SU-DHL-6 (cell line): ENCODE results near the gene RMI1.

ENCODE experiments used
- H2AFZ ChIP-seq: fragments of 200-600 bp; sonication (generic); 2 replicates; pipeline ENCODE4 v1.6.1; 2014; ENCODE audit warnings: low read depth, mild to moderate bottlenecking, moderate library complexity, mixed read lengths, antibody characterized with exemption, low read length; ENCODE audit not compliant: severe bottlenecking
- H3F3A ChIP-seq: fragments of 200-600 bp; shearing (Covaris generic); 2 replicates; pipeline ENCODE4 v1.6.0; 2016; ENCODE audit warnings: antibody characterized with exemption, mild to moderate bottlenecking; ENCODE audit not compliant: insufficient read depth
- H3K27ac ChIP-seq: fragments of 200-600 bp; sonication (generic); 2 replicates; pipeline ENCODE4 v1.5.1; 2016; ENCODE audit warnings: low read depth, mild to moderate bottlenecking, low read length, moderate library complexity, mixed read lengths
- H3K27me3 ChIP-seq: fragments of 200-600 bp; sonication (generic), shearing (Covaris generic); 2 replicates; pipeline ENCODE4 v1.6.0; 2014; ENCODE audit warnings: mild to moderate bottlenecking, low read length
- H3K36me3 ChIP-seq: fragments of 200-600 bp; sonication (generic); 2 replicates; pipeline ENCODE4 v1.6.1; 2014; ENCODE audit warnings: mild to moderate bottlenecking, low read length, mixed read lengths
- H3K4me2 ChIP-seq: fragments of 300-600, 200-600 bp; shearing (Covaris generic), sonication (generic); 2 replicates; pipeline ENCODE4 v1.6.0; 2014; ENCODE audit warnings: low read length, low read depth, mild to moderate bottlenecking; ENCODE audit not compliant: poor library complexity, severe bottlenecking
- H3K4me3 ChIP-seq: fragments of 200-600 bp; sonication (generic); 2 replicates; pipeline ENCODE4 v1.5.1; 2014; ENCODE audit warnings: antibody characterized with exemption, low read length, mild to moderate bottlenecking, mixed read lengths; ENCODE audit not compliant: insufficient read depth, poor library complexity, severe bottlenecking
- H3K79me2 ChIP-seq: fragments of 200-600 bp; sonication (generic); 2 replicates; pipeline ENCODE4 v1.6.1; 2014; ENCODE audit warnings: mild to moderate bottlenecking, low read length, moderate library complexity; ENCODE audit not compliant: insufficient read depth
- H3K9ac ChIP-seq: fragments of 200-600 bp; sonication (generic); 2 replicates; pipeline ENCODE4 v1.7.0; 2014; ENCODE audit warnings: mild to moderate bottlenecking, low read length
- H3K9me2 ChIP-seq: fragments of 200-600 bp; sonication (generic); replicated peaks from 2 replicates; pipeline ENCODE4 v1.6.1; 2014; ENCODE audit warnings: low read length; ENCODE audit not compliant: insufficient read depth
- H3K9me3 ChIP-seq: fragments of 200-600 bp; sonication (generic); 2 replicates; pipeline ENCODE4 v1.6.1; 2014; ENCODE audit warnings: low read length, mixed read lengths; ENCODE audit not compliant: insufficient read depth
- H4K20me1 ChIP-seq: fragments of 200-600 bp; sonication (generic); 2 replicates; pipeline ENCODE4 v1.6.1; 2014; ENCODE audit warnings: low read depth, mild to moderate bottlenecking, antibody characterized with exemption, low read length, moderate library complexity, mixed read lengths
- EZH2phosphoT487 ChIP-seq: fragments of 200-600 bp; sonication (generic), shearing (Covaris generic); conservative IDR thresholded peaks from 2 replicates; pipeline ENCODE4 v1.6.1; 2018; ENCODE audit warnings: mild to moderate bottlenecking, antibody characterized with exemption, low read length, moderate library complexity, mixed read lengths
- TF ChIP-seq, protein P1 (sequence below): fragments of 200-600 bp; sonication (generic); IDR thresholded peaks from one replicate; pipeline ENCODE4 v1.5.1; 2017; ENCODE audit warnings: antibody characterized with exemption, mild to moderate bottlenecking, low read length, moderate library complexity; ENCODE audit not compliant: insufficient read depth, poor library complexity, severe bottlenecking

Gene RMI1

DNA sequence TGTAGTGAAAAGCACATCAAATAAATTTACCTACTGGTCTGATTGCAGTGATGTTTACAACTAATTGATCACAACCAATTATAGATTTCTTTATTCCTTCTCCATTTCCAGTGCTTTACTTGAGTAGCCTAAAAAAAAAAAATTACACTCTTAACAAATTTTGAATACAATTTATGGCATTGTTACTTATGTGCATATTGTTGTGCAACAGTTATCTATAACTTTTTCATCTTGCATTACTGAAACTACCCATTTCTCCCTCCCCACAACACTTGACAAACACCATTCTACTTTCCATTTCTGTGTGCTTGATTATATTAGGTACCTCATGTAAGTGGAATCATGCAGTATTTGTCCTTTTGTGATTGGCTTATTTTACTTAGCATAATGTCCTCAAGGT, 12.3 kb downstream of the RMI1 start:
- no peaks in the 10 kb centered on the region for H3K9me3 ChIP-seq
- no peak overlapping the region for H3K4me3 ChIP-seq
- H3K9ac ChIP-seq, result no peak overlapping the region
- H3F3A ChIP-seq, result peaks cover 4% of the 10 kb centered on the region; the same call in 1 of the 2 replicates
- no peak overlapping the region for H3K27ac ChIP-seq
- no peak for TF ChIP-seq EZH2phosphoT487
- TF ChIP-seq, protein P1, sequence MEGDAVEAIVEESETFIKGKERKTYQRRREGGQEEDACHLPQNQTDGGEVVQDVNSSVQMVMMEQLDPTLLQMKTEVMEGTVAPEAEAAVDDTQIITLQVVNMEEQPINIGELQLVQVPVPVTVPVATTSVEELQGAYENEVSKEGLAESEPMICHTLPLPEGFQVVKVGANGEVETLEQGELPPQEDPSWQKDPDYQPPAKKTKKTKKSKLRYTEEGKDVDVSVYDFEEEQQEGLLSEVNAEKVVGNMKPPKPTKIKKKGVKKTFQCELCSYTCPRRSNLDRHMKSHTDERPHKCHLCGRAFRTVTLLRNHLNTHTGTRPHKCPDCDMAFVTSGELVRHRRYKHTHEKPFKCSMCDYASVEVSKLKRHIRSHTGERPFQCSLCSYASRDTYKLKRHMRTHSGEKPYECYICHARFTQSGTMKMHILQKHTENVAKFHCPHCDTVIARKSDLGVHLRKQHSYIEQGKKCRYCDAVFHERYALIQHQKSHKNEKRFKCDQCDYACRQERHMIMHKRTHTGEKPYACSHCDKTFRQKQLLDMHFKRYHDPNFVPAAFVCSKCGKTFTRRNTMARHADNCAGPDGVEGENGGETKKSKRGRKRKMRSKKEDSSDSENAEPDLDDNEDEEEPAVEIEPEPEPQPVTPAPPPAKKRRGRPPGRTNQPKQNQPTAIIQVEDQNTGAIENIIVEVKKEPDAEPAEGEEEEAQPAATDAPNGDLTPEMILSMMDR, result no peak
- no peak overlapping the region for H2AFZ ChIP-seq
- peaks cover 99% of the 10 kb centered on the region for H3K79me2 ChIP-seq
- no peaks in the 10 kb centered on the region for H3K27me3 ChIP-seq
- no peak overlapping the region for H3K4me2 ChIP-seq
- no peaks in the 10 kb centered on the region for H3K9me2 ChIP-seq
- H3K36me3 ChIP-seq, result peaks cover 15% of the 10 kb centered on the region; the same call in 1 of the 2 replicates
- peaks cover 11% of the 10 kb centered on the region; the same call in 1 of the 2 replicates for H4K20me1 ChIP-seq

DNA sequence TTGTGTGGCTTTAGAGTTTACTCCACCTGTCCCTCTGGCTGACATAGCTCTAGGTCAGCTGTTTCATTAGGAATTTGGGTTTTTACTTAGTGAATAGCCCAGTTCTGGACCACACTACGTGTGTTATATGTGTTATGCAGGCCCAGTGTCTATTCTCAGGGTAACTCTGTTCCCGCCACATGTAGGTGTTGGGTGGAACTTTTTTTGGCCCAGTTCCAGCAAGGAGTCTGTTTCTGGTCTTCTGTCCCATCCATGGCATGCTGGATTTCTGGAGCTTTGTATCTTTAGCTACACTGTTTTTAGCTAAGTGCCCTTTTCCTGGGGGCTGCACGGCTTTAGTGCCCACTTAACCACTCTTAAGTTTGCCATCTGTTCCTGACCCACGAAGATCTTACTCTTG, 15.5 kb downstream of the RMI1 start:
- H3K9me2 ChIP-seq, result no peaks in the 10 kb centered on the region
- no peak for TF ChIP-seq EZH2phosphoT487
- TF ChIP-seq, protein P1, result no peak
- no peaks in the 10 kb centered on the region for H3K27me3 ChIP-seq
- no peak overlapping the region for H3K4me2 ChIP-seq
- H3K9me3 ChIP-seq, result no peaks in the 10 kb centered on the region
- no peak overlapping the region for H3K9ac ChIP-seq
- no peak overlapping the region for H3K27ac ChIP-seq
- H4K20me1 ChIP-seq, result peaks cover 10% of the 10 kb centered on the region; the same call in 1 of the 2 replicates
- H2AFZ ChIP-seq, result no peak overlapping the region
- peaks cover 10% of the 10 kb centered on the region; the same call in 1 of the 2 replicates for H3F3A ChIP-seq
- peaks cover 22% of the 10 kb centered on the region for H3K36me3 ChIP-seq
- H3K4me3 ChIP-seq, result no peak overlapping the region
- peaks cover 76% of the 10 kb centered on the region for H3K79me2 ChIP-seq

DNA sequence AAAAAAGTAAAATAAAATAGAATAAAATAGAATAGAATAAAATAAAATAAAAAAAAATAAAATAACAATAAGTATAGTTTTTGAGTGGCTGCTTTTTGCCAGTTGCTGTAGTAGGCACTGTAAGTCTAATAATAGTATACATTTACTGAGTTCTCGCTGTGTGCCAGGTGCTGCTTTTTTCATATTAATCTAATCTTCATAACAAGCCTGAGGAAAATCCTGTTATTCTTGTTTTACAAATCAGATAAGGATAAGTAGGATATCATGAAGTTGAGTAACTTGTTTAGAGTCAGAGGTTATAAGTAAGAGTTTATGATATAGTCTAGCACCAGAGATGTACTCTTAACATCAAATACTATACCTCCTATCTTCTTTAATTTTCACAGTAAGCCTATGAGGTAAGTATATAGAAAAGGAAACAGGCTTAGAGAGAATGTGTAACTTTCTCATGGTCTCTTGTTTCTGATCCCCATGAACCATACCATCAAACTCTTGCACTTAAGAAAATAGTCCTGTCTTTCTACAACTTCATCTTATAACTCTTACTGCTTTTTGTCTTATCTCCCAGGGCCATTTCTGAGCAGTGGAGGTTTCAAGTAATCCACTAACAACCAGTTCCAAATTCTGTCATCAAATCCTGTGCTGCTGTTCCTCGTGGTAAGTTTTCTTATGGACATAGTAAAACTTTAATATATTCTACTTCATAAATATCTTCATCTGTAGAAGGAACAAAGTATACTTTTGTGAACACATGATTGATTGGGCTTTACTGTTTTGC, 18.7 kb downstream of the RMI1 start:
- H3K36me3 ChIP-seq, result peaks cover 45% of the 10 kb centered on the region
- peaks cover 10% of the 10 kb centered on the region; the same call in 1 of the 2 replicates for H4K20me1 ChIP-seq
- H3K79me2 ChIP-seq, result peaks cover 44% of the 10 kb centered on the region
- no peak overlapping the region for H2AFZ ChIP-seq
- peaks cover 6% of the 10 kb centered on the region; the same call in 1 of the 2 replicates for H3F3A ChIP-seq
- no peaks in the 10 kb centered on the region for H3K27me3 ChIP-seq
- no peak for TF ChIP-seq EZH2phosphoT487
- TF ChIP-seq, protein P1, result no peak
- H3K4me2 ChIP-seq, result no peak overlapping the region
- no peak overlapping the region for H3K4me3 ChIP-seq
- no peaks in the 10 kb centered on the region for H3K9me2 ChIP-seq
- no peak overlapping the region for H3K9ac ChIP-seq
- no peaks in the 10 kb centered on the region for H3K9me3 ChIP-seq
- no peak overlapping the region for H3K27ac ChIP-seq
